ENCODE data around the gene MT1A. TPM values are rescaled to one million over a fixed set of nuclear protein-coding genes. Genes with fewer than 3 reads are reported as not detected.

The MT1A gene
- total and polyA plus RNA-seq, 10 of the 15 experiments (the other 5 are each of a cell fraction or from before 2014, with no cell fraction given), result not detected

- ChIA-PET POLR2A (no interaction called here), RAD21 (ENCODE audit: unreplicated experiment) (no interaction called here), SMC1A (ENCODE audit: uncharacterized antibody, unreplicated experiment) (interaction anchor here (1.0 kb wide), 1 partner anchor 18 kb away, joined by 3 read pairs; no protein-coding TSS in a partner anchor), CTCF (no interaction called here)
- H3K27me3 ChIP-seq (replicated peaks in 1 of 2; ENCODE audit: control insufficient read depth in 2 of 2, insufficient read depth in 2 of 2, low read length in 1 of 2), result peaks cover 9 to 13% of the 10 kb centered on the region in 2 experiments
- H3K9ac ChIP-seq (ENCODE audit: control insufficient read depth, insufficient read depth, low read length), result no peak overlapping the region
- H3K4me2 ChIP-seq (ENCODE audit: control insufficient read depth, insufficient read depth), result no peak overlapping the region
- no peaks in the 10 kb centered on the region for H4K20me1 ChIP-seq (ENCODE audit: control insufficient read depth, insufficient read depth)
- DNase-seq (ENCODE audit: low read depth, low spot score) (no peak), ATAC-seq (no peak), FAIRE-seq (no peak)
- H3K9me3 ChIP-seq (replicated peaks; ENCODE audit: control insufficient read depth, insufficient read depth, low read length), result peaks cover 3% of the 10 kb centered on the region; the same call in 2 of the 3 replicates
- WGBS (ENCODE audit: insufficient coverage, insufficient replicate concordance, low lambda C conversion rate, missing lambda C conversion rate), result 83% methylated on average over 9 of the region's 9 CpGs
- BruUV-seq (replicated peaks), result no TSS peak
- in situ Hi-C loops (cut with MboI) (no loop called here), intact Hi-C loops (cut with micrococcal nuclease; ENCODE audit: unreplicated experiment) (no loop called here)
- no peak overlapping the region for H2AFZ ChIP-seq (ENCODE audit: control insufficient read depth, low read depth, low read length)
- no peaks in the 10 kb centered on the region for H3K79me2 ChIP-seq (ENCODE audit: control insufficient read depth, insufficient read depth, low read length)
- H3K27ac ChIP-seq (ENCODE audit: control insufficient read depth, insufficient read depth), result no peak overlapping the region
- TF ChIP-seq PAX5 (IDR thresholded peaks at IDR 0.05; ENCODE audit: borderline replicate concordance, low read depth, low read length) (no peak), BRCA1 (IDR thresholded peaks at IDR 0.05; ENCODE audit: low read depth, low read length) (no peak), ASH2L (IDR thresholded peaks at IDR 0.05; ENCODE audit: borderline replicate concordance, low read depth) (no peak), CREB1 (IDR thresholded peaks at IDR 0.05; ENCODE audit: low read depth) (no peak)
- H3K4me3 ChIP-seq, result no peak overlapping the region
- H3K4me1 ChIP-seq (ENCODE audit: control insufficient read depth, insufficient read depth, low read length), result no peaks in the 10 kb centered on the region; the same call in 1 of the 2 replicates
- H3K36me3 ChIP-seq (ENCODE audit: control insufficient read depth in 2 of 2, insufficient read depth in 2 of 2, low read length in 1 of 2), result no peaks in the 10 kb centered on the region
Measured at GRCh38 chr16:56588781-56589140, 49.7 kb upstream of the MT1A start.

GRCh38 chr16:56589141-56590039, 49.1 kb upstream of the MT1A start, which contains the start of gene MT3:
Gene MT3, plus strand, starts transcription at chr16:56589528. Its CDS starts 63 bp downstream, at chr16:56589591.
- no peak within 1 kb of the TSS for H2AFZ ChIP-seq (ENCODE audit: control insufficient read depth, low read depth, low read length)
- intact Hi-C loops (cut with micrococcal nuclease; ENCODE audit: unreplicated experiment) (no loop called here), in situ Hi-C loops (cut with MboI) (no loop called here)
- 19% methylated on average over 57 of the region's 87 CpGs for WGBS (ENCODE audit: insufficient coverage, insufficient replicate concordance, low lambda C conversion rate, missing lambda C conversion rate)
- ChIA-PET CTCF (no interaction called here), SMC1A (ENCODE audit: uncharacterized antibody, unreplicated experiment) (interaction anchor here (1.0 kb wide), 1 partner anchor 17 kb away, joined by 3 read pairs; no protein-coding TSS in a partner anchor), RAD21 (ENCODE audit: unreplicated experiment) (no interaction called here), POLR2A (no interaction called here)
- no TSS peak for BruUV-seq (replicated peaks)
- ATAC-seq (peak; percentile 60), FAIRE-seq (no peak), DNase-seq (ENCODE audit: low read depth, low spot score) (no peak)
- no peaks in the 10 kb centered on the region for H4K20me1 ChIP-seq (ENCODE audit: control insufficient read depth, insufficient read depth)
- H3K4me3 ChIP-seq, result no peak within 1 kb of the TSS
- no peaks in the 10 kb centered on the region; the same call in 1 of the 2 replicates for H3K4me1 ChIP-seq (ENCODE audit: control insufficient read depth, insufficient read depth, low read length)
- H3K9me3 ChIP-seq (replicated peaks; ENCODE audit: control insufficient read depth, insufficient read depth, low read length), result peaks cover 3% of the 10 kb centered on the region; the same call in 2 of the 3 replicates
- H3K4me2 ChIP-seq (ENCODE audit: control insufficient read depth, insufficient read depth), result no peak within 1 kb of the TSS
- TF ChIP-seq PML (IDR thresholded peaks at IDR 0.05; ENCODE audit: low read length), result no peak
- no peak for TF ChIP-seq CUX1 (IDR thresholded peaks at IDR 0.05; ENCODE audit: insufficient replicate concordance, low read depth, low read length)
- no peak for TF ChIP-seq MAX (IDR thresholded peaks at IDR 0.05; ENCODE audit: low read depth, low read length)
- TF ChIP-seq CREB1 (IDR thresholded peaks at IDR 0.05; ENCODE audit: low read depth), result no peak
- no peak for TF ChIP-seq TCF12 (IDR thresholded peaks at IDR 0.05; ENCODE audit: low read depth, low read length)
- TF ChIP-seq HDAC6 (IDR thresholded peaks at IDR 0.05; ENCODE audit: unreplicated experiment), result peak; percentile 81
- peaks cover 9 to 13% of the 10 kb centered on the region in 2 experiments for H3K27me3 ChIP-seq (replicated peaks in 1 of 2; ENCODE audit: control insufficient read depth in 2 of 2, insufficient read depth in 2 of 2, low read length in 1 of 2)
- H3K79me2 ChIP-seq (ENCODE audit: control insufficient read depth, insufficient read depth, low read length), result no peaks in the 10 kb centered on the region
- no peak within 1 kb of the TSS for H3K27ac ChIP-seq (ENCODE audit: control insufficient read depth, insufficient read depth)
- H3K9ac ChIP-seq (ENCODE audit: control insufficient read depth, insufficient read depth, low read length), result no peak within 1 kb of the TSS
- no peaks in the 10 kb centered on the region for H3K36me3 ChIP-seq (ENCODE audit: control insufficient read depth in 2 of 2, insufficient read depth in 2 of 2, low read length in 1 of 2)

All from GM12878 (cell line).